GM19238 (cell line): ENCODE data around the gene NPSR1.
"Not testable (repeated sequence)": the region's sequence is repeated elsewhere in the genome, so short reads cannot be mapped to it uniquely, and the experiment has no call there.

ENCODE experiments used
- DNase-seq: peaks from one replicate; pipeline ENCODE4 v3.0.0; 2011; ENCODE audit warnings: low spot score; ENCODE audit not compliant: insufficient read length

The NPSR1 gene

DNA sequence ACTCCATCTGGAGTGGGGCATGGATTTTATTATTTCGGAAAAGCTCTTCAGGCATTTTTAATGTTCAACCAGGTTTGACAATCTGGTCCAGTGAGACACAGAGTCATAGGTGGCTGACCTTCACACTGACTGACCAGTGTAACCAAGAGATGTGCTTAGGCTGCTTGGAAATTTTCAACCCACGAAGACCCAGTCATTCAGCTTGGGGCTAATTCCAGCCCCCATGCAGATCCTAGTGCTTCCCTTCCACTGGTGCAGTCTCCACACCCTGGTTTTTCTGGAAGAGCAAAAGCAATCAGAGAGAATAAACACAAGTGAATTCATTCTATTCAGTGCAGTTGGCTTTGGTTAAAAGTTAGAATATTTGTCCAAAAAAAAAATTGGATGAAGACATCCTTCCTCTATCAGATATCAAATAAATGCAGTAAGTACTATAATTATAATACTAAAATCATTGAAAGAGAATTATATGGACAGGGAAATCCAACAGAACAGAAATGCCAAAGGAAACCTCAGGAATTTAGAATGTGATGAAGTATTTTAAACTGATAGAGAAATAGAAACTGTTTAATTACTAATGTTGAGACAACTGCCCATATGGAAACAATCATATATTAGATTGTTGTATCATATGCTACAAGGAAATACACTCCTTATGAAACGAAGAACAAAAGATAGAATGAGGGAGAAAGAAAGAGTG lies 178.0 kb downstream of the NPSR1 start:
- DNase-seq, result no peak

DNA sequence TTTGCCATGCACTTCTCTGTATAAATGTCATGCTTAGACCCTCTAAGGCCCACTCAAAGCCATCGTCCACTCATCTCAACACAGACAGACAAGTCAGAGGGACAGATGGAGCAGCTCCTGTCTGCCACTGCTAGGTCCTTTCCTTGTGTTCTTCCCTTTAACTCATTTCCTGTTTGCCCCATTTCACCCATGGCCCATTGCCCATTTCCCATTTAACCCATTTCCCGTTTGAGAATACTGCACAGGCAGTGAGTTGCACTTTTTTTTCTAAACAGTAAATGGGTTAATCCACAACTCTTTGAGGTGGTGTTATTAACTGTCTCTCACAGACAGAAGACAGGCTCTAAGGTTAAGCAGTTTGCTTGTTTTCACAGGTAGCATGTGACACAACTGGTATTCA lies 179.3 kb downstream of the NPSR1 start:
- no peak for DNase-seq

DNA sequence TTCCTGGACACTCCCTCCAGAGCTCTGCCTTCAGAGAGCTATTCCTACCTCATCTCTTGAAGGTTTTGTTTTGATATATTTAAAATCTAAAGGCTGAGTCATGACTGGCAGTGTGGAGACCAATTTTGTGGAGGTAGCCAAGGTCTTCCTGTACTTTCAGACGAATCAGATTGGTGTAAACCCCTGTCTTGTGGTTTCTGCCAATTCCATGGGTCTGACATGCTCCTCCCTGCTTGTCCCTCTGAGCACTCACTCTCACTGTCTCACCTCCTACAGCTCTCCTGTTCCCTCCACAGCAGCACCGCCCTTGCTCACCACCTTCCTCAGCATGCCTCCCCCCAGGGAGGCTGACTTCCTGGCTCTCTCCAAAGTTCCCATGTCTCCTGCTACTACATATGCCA lies 179.8 kb downstream of the NPSR1 start:
- DNase-seq, result no peak

DNA sequence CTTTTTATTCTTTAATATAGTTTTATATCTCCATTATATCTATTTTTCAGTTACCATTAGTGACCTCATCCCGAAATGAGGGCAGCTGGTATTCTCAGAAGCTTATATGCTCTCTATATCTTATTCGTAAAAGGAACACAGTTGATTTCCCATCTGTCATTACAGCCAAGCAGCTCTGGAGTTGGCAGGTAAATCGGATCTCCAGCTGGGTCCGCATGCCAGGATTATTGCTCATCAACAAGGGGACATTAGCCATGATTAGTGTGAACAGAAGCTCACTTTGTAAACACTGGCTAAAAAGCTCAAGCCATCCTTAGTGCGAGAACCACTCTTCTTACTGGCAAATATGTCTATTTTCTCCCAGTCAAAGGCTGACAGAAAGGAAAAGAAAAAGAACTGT lies 180.3 kb downstream of the NPSR1 start:
- no peak for DNase-seq

DNA sequence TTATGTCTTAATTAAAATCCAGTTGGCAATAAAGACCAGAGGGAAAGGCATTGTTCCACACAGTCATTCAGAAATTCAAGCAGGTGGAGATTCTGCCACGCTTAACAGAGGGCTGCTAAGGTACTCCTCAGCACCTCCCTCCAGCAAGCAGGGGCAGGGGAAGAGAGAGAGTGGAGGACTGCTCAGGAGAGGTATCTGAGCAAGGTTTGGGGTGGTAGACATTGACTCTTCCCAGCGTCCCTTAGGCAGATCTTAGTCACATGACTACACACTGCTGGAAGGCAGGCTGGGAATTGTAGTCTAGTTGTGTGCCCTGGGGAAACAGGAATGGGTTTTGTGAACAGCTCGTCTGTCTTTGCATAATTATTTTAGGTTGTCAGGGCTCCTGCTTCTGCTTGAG lies 181.6 kb downstream of the NPSR1 start:
- no peak for DNase-seq

DNA sequence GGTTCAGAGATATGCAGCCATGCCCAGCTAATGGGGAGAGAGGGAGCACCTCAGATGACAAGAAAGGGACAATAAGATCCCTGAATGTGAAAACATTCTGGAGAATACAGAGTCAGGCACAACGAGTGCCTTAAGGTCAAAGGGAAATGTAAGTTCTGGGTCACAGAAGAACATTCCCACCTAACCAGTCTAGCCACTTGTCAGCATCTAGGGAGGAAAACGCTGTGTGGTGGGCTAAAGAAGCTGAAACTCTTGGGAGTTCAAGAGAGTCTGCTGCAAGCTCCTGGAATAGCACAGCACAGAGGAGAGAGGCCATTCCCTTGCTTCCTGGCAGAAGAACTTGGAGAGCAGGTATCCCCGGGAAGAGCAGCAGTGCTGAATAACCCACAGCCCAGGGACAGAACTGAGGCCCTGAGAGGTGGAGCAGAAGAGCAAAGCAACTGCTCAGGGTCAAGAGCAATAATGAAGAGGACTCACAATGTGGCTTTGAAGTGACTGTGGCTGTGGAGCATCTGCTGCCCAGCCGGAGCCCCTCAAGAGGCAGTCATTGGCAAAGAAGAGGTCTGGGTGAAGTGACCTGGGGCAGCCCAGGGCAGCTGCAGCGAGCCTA lies 182.3 kb downstream of the NPSR1 start:
- DNase-seq, result no peak

DNA sequence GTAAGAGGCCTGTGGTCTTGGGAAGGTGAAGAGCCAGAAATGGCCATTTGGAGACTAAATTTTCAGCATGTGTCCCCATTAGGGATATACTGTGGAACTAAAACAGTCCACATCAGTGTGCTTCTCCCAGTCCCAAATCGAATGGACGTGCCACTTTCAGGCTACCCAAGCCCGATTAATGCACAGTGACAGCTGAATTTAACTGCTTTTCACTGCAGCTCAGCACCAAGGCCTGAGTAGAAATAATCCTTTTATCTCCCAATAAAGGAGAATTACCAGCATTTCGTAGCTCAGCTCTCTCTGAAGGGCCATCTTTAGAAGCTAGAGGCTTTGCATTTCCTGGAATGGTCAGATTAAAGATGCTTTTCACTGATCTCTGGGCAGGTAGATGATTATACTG lies 183.3 kb downstream of the NPSR1 start:
- DNase-seq, result no peak

DNA sequence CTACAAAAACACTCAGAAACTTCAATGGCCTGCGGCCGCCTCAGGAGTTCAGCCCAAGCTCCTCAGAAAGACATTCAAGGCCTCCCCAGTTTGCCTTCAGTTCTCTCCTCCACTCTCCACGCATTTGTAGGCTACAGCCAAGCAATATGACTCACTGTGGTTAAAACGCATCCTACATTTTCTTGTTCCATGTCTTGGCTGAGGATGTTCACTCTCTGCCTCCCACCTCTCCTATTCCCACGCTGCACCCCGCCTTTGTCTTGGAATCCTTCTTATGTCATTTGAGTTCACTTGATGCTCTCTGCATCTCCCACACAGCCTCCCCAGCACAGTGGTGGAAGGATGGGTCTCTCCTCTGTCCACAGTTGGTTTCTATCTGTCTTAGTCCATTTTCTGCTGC lies 184.8 kb downstream of the NPSR1 start:
- no peak for DNase-seq

DNA sequence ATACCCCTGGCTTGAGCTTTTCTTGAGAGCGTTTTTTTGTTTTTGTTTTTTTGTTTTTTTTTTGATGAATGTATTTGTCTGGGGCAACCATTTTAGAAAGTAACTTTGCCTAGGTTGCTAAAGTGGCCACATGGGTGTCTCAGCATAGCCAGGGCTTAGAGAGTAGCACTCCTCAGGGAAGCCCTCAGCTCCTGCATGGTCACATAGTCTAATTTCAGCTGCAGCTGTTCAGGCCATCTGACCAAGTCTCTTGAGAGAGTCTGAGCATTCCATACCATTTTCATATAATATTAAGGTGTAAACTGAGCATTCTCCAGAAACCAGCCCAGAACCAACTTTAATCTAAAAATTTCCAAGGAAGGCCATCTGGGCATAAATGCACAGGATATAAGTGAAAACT lies 186.4 kb downstream of the NPSR1 start:
- DNase-seq, result no peak

DNA sequence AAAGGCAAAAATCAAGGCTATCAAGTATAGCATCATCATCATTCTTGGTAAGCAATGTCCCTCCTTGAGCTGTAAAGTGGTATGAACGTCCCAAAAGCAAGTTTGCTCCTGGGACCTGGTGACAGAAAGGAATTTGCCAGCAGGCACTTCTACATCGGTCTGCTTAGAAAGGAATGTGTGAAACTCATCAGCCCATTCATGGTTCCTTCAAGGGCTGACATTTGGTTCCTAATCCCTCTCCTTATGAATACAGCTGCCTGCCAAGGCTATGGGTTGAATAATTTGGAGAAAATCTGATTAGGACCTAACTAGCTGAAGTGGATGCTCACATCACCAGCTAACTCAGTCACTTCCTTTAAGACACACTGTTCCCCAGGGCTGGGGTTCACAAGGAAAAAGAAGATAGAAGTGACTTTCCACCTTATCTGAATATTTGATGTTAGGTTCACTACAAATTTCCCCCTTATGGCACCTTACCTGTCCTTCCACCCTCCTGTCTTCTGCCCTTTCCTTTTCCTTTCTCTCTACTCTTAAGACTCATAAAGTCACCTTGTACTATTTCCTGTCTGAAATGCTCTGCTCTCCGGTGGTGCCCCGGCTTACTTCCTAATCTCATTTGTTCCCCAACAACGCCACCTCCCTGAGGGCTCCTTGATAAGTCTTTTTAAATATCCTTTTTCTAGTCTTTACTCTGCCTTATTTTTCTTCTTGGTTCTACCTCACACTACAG lies 187.1 kb downstream of the NPSR1 start:
- DNase-seq, result no peak

DNA sequence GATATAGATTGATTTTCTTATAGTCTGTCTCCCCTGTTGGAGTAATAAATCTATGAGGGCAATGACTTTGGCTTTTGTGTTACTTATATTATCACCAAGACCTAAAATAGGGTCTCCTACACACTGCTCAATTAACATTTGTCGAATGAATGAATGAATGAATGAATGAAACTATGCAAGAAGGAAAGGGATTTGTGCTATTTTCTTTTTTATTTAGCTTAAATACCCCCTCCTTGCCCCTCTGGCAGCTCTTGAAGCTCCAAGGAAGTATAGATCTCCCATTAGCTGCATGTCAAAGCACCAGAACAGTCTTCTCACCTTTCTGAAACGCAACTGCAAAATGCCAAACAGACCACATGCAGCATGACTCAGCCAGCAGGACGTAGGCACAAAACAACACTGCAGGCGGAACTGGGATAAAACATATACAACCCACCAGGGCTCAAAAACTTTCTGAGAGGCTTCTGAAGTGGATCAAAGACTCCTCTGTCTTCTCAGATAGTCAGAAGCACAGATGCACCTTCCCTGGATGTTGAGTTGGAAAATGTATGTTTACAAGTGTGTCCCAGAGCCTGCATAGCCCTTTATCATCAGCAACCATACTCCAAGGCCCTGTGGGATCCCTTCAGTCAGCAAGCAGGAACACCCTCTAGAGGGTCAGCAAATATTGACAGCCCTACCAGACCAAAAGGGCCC lies 187.8 kb downstream of the NPSR1 start:
- DNase-seq, result no peak

DNA sequence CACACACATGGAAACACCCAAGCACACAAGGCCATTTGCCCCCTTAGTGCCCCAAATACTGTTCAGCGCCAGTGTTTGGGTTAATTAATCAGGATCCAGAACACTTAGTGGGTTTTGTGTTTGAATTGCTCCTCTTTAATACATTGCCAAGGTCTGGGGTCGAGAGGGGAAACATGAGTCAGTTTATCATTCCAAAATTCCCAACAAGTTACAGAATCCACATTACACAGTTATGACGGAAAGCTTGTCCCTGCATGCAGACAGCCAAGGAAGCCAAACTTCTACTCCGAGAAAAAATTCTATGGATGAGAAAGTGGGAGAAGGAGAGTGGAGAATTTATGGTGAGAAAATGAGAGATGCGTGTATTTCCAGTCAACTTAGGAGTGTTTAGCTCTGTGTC lies 189.0 kb downstream of the NPSR1 start:
- no peak for DNase-seq

DNA sequence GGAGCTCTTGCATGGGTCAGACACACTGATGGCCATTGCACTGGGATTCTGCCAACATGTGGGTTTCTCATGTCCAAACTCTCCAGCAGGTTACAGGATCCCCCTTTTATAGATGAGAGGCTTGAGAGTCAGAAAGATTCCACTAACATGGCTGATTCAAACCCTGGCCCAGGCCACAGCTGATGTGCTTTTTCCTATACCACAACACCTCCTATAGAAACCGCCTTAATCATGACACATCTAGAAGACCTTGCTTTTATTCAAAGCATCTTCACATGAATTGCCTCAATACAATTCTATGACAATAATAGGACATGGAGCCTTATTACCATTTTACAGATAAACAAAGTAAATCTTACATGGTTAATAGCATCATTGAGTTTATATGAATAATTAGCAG lies 190.7 kb downstream of the NPSR1 start:
- DNase-seq, result no peak

DNA sequence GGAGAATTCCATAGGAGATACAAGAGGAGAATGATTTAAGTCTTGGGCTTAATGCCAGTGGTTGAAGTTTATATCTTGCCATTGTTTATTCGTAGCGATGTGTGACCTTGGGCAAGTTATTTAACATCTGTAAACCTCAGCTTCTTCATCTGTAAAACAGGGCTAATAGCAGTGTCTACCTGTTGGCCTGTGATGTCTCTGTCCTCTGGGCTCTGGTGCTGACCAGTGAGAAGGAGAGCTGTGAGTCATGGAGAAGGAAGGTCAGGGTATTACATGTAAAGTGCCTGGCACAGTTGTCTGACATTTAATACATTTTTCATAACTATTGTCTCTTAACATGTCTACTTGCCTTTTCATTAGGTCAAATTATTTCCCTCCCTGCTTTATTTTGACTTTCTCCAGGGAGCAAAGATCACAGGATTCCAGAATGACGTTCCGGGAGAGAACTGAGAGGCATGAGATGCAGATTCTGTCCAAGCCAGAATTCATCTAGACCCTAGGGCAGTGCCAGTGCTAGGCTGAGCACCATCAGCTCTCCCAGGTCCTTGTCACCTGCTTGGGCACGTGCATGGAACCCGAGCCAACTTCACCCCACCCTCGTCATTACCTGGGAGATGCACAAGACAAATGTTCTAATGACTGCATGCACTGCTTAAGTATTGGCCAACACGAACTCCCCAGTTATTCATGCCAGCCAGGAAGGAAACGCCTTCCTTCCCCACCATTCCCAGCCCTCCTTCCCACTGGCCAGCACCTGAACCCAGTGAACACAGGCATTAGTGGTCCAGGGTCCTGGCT lies 191.3 kb downstream of the NPSR1 start:
- DNase-seq, result no peak

DNA sequence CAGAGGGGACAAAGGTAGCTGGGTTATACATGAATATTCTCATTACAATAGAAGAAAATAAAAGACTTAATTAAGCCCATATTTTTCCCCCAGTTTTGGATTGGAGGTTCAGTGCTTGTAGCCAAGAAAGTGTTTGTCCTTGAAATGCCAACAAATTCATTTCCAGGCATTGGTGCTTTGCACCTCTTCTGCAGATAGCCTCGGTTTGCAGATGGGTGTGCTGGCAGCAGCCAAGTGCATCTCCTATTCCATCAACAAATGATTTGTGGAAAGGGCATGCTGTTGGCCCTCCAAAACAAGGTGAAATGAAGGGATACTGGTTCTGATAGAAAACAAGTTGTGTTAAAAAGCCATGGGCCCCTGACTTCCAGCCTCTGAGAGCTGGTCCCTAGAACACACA lies 192.0 kb downstream of the NPSR1 start:
- no peak for DNase-seq

DNA sequence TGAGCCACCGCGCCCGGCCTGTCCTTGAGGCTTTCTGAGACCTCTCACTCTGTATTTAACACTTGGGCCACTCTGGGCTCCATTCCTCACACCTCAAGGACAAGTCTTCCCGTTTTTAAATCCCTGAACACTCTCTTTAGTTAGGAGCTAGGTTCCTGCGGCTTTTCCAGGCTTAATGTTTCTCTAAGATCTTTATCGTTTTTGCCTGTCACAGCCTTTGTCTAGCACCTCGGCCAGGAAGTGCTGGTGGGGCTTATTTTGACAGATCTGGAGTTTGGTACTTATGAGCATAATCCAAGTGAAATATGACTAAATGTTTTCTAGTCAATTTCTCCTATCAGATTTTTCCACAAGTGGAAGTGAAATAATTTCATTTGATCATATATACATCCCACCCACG lies 192.7 kb downstream of the NPSR1 start:
- no peak for DNase-seq

DNA sequence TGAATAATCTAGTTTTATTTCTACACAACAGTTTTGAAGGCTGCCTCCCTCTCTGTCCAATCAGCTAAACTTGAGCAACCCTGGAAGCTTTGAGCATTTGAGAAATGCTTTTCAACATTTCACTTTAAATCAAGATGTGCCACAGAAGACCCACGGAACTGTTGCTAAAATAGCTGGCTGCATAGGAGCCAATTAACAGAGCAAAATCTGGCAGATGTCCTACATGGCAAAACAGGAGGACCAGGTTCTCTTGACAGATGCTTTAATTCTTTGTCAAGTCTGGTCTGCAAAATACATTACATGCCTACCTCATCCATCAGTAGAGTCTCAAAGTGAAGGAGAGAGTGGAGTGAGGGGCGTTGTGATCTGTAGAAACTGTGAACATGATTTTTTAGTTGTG lies 193.4 kb downstream of the NPSR1 start:
- no peak for DNase-seq

DNA sequence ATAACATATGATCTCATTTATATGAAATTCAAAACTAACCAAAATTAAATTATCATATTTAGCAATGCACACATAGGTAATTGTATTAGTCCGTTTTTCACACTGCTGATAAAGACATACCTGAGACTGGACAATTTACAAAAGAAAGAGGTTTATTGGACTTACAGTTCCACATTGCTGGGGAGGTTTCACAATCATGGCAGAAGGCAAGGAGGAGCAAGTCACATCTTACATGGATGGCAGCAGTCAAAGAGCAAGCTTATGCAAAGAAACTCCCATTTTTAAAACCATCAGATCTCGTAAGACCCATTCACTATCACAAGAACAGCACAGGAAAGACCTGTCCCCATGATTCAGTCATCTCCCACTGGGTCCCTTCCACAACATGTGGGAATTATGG lies 200.4 kb downstream of the NPSR1 start:
- DNase-seq, result not testable (repeated sequence)

DNA sequence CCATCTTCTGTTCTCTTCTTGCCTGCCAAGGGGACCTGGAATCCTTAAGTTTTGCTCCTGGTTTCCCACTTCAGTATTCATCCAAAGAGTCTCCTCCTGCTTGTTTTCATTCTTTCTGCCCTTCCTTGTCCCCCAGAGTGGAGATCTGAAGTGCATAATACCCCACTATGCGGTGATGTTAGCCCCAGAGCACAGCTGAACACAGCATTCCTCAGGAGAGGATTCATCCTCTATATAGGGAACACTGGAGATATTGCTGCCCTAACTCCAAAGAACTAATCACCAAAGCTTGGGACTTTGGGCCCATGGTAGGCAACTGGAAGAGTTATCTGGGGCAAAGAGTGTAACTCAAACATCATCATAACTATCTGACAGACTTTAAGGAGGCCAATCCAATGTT lies 201.3 kb downstream of the NPSR1 start:
- not testable (repeated sequence) for DNase-seq

DNA sequence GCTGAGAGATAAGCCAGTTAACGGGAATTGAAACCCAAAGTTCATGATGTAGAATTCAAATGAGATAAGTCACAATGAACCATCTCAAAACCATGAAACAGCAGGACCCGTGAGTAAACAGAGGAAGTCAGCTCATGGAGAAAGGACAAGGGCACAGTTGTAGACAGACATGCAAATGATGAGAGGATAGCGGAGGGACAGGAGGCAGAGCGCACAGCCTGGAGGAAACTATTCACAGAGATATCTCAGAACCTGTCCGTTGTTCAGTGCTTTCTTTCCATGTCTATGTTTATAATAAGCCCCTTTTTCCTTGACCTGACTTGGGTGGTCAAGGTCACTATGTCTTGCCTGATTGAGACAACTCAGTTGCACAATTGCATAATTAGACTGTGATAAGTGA lies 208.2 kb downstream of the NPSR1 start:
- not testable (repeated sequence) for DNase-seq

DNA sequence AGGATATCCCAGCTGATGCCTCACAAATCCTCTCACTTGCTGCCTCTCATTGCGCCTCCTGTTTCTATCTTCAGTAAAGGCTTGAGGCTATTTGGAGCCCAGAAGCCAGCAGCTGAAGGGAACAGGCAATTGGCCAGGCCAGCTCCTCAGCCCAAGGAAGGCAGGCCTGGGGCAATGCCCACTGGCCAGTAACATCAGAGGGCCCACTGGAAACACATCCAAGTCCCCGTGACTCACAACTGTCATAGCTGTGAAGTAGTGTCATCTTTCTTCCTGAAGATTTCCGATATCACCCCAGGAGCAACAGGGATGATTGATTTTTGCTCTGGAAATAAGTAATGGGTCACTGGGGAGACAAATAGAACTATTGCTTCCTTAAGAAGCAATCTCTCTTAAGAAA lies 209.3 kb downstream of the NPSR1 start:
- not testable (repeated sequence) for DNase-seq
